GM12892 (cell line): Measurements from ENCODE around the gene P2RY6.

Source experiments
- DNase-seq: peaks from one replicate; pipeline ENCODE4 v3.0.0; 2011; ENCODE audit not compliant: insufficient read length
- FAIRE-seq: peaks from 2 replicates; lab custom pipeline; 2011; peaks lifted over from hg19 to GRCh38; lab: Jason Lieb, UNC
- POLR2A ChIP-seq: IDR thresholded peaks from 2 replicates; pipeline ENCODE4 v1.6.1; 2011; ENCODE audit warnings: low read depth, low read length, control low read depth
- POLR2AphosphoS5 ChIP-seq: IDR thresholded peaks from 2 replicates; pipeline ENCODE4 v1.6.1; 2011; ENCODE audit warnings: low read depth, low read length, control low read depth
- TAF1 ChIP-seq: IDR thresholded peaks from 2 replicates; pipeline ENCODE4 v1.6.1; 2011; ENCODE audit warnings: low read depth, mild to moderate bottlenecking, control low read depth, low read length, borderline replicate concordance

P2RY6 gene

GRCh38 chr11:73308961-73309919 is 37.1 kb downstream of the P2RY6 start:
- TF ChIP-seq POLR2AphosphoS5, result no peak
- no peak for TF ChIP-seq POLR2A
- TF ChIP-seq TAF1, result no peak
- FAIRE-seq (no peak), DNase-seq (no peak)

GRCh38 chr11:73310076-73310475 is 37.9 kb downstream of the P2RY6 start:
- FAIRE-seq, result no peak
- no peak for DNase-seq
- no peak for TF ChIP-seq POLR2AphosphoS5

- DNase-seq (no peak), FAIRE-seq (no peak)
- no peak for TF ChIP-seq POLR2AphosphoS5
Measured at GRCh38 chr11:73310661-73311393, 38.7 kb downstream of the P2RY6 start.

- TF ChIP-seq TAF1 (no peak), POLR2A (no peak)
- DNase-seq (no peak), FAIRE-seq (no peak)
Measured at GRCh38 chr11:73311394-73311869, 39.3 kb downstream of the P2RY6 start.

- FAIRE-seq (no peak), DNase-seq (no peak)
- TF ChIP-seq POLR2AphosphoS5 (no peak), POLR2A (no peak), TAF1 (no peak)
Measured at GRCh38 chr11:73312036-73312435, 39.9 kb downstream of the P2RY6 start.

GRCh38 chr11:73312851-73313327 is 40.8 kb downstream of the P2RY6 start:
- DNase-seq (no peak), FAIRE-seq (no peak)
- no peak for TF ChIP-seq POLR2A
- TF ChIP-seq TAF1, result no peak
- no peak for TF ChIP-seq POLR2AphosphoS5

- FAIRE-seq, result peak; percentile 83
- TF ChIP-seq POLR2AphosphoS5, result no peak
- TF ChIP-seq POLR2A, result no peak
- no peak for TF ChIP-seq TAF1
- DNase-seq, result no peak
Measured at GRCh38 chr11:73313652-73314051, 41.5 kb downstream of the P2RY6 start.

GRCh38 chr11:73314117-73314961 is 42.2 kb downstream of the P2RY6 start:
- no peak for DNase-seq

GRCh38 chr11:73315293-73316020 is 43.3 kb downstream of the P2RY6 start:
- FAIRE-seq (peak; percentile 5), DNase-seq (no peak)
- TF ChIP-seq POLR2AphosphoS5 (no peak), TAF1 (no peak)

More at GRCh38 chr11:73314117-73314961, 42.2 kb downstream of the P2RY6 start:
- TF ChIP-seq TAF1 (no peak), POLR2A (no peak), POLR2AphosphoS5 (no peak)
- FAIRE-seq, result peak; percentile 95

- DNase-seq, result no peak
- no peak for FAIRE-seq
Measured at GRCh38 chr11:73316422-73316821, 44.3 kb downstream of the P2RY6 start.

GRCh38 chr11:73317373-73317772 is 45.2 kb downstream of the P2RY6 start:
- DNase-seq, result no peak
- no peak for FAIRE-seq
- no peak for TF ChIP-seq POLR2A
- no peak for TF ChIP-seq POLR2AphosphoS5
- no peak for TF ChIP-seq TAF1

More at GRCh38 chr11:73316422-73316821, 44.3 kb downstream of the P2RY6 start:
- TF ChIP-seq POLR2AphosphoS5, result no peak
- no peak for TF ChIP-seq TAF1
- TF ChIP-seq POLR2A, result no peak

GRCh38 chr11:73317803-73318202 is 45.7 kb downstream of the P2RY6 start:
- no peak for FAIRE-seq
- TF ChIP-seq POLR2A, result no peak
- TF ChIP-seq TAF1, result no peak
- no peak for TF ChIP-seq POLR2AphosphoS5
- no peak for DNase-seq
